Diencephalon (tissue), 1 donor: ENCODE measurements around the gene BLOC1S4. TPM values are rescaled to one million over a fixed set of nuclear protein-coding genes. Genes with fewer than 3 reads are reported as not detected.

Experiments used
- total RNA-seq: library from RNA; depleted of rRNA; stranded (reverse); fragments of >200 nt; gene quantifications from one replicate; pipeline ENCODE4 v1.2.3, GENCODE V29; 2014

The BLOC1S4 gene
- total RNA-seq = 9.9 TPM

GRCh38 chr4:6716018-6716911, at the start of gene BLOC1S4:
Gene BLOC1S4, plus strand, starts transcription at chr4:6716174. Its CDS starts 36 bp downstream, at chr4:6716210.

GRCh38 chr4:6693231-6694176, 22.5 kb upstream of the BLOC1S4 start, which contains the start of gene S100P:
Gene S100P, plus strand, starts transcription at chr4:6693878. Its CDS starts 55 bp downstream, at chr4:6693933.

GRCh38 chr4:6709230-6710114, 6.5 kb upstream of the BLOC1S4 start, which contains the start of gene MRFAP1L1:
Gene MRFAP1L1, minus strand, starts transcription at chr4:6709865. Its CDS starts 236 bp downstream, at chr4:6709629.

Other genes with a start within 250 kb of the BLOC1S4 start
- gene PPP2R2C, start 243.6 kb upstream of the BLOC1S4 start, total RNA-seq = 111 TPM
- 12.2 TPM for gene MAN2B2, start 141.0 kb upstream of the BLOC1S4 start, total RNA-seq
- gene MRFAP1, start 75.5 kb upstream of the BLOC1S4 start, total RNA-seq = 216 TPM
- gene S100P, start 22.3 kb upstream of the BLOC1S4 start, total RNA-seq = 0.46 TPM
- gene MRFAP1L1, start 6.3 kb upstream of the BLOC1S4 start, total RNA-seq = 101 TPM
- 66.4 TPM for gene KIAA0232, start 66.6 kb downstream of the BLOC1S4 start, total RNA-seq
- gene TBC1D14, start 193.7 kb downstream of the BLOC1S4 start, total RNA-seq = 113 TPM